Endodermal cell (in vitro differentiated cells): ENCODE data around the gene MBD6. TPM values are rescaled to one million over a fixed set of nuclear protein-coding genes. Genes with fewer than 3 reads are reported as not detected.

Experiments
- DNase-seq: peaks from one replicate; pipeline ENCODE4 v3.0.0-alpha.2; 2017
- H3K27ac ChIP-seq: 2 replicates; pipeline ENCODE4 v1.5.1; 2013; ENCODE audit warnings: mild to moderate bottlenecking, low read depth, low read length, moderate library complexity
- H3K27me3 ChIP-seq: 2 replicates; pipeline ENCODE4 v1.6.1; 2013; ENCODE audit warnings: mild to moderate bottlenecking, low read length, moderate library complexity; ENCODE audit not compliant: insufficient read depth, control insufficient read depth, poor library complexity, severe bottlenecking
- H3K36me3 ChIP-seq: 2 replicates; pipeline ENCODE4 v1.7.0; 2013; ENCODE audit warnings: mild to moderate bottlenecking, low read length, moderate library complexity; ENCODE audit not compliant: control insufficient read depth, insufficient read depth
- H3K4me1 ChIP-seq: one replicate; pipeline ENCODE4 v1.7.0; 2013; ENCODE audit warnings: low read length; ENCODE audit not compliant: control insufficient read depth, insufficient read depth
- H3K4me3 ChIP-seq: 2 replicates; pipeline ENCODE4 v1.5.1; 2013; ENCODE audit warnings: mild to moderate bottlenecking, low read length, moderate library complexity
- H3K9ac ChIP-seq: 2 replicates; pipeline ENCODE4 v1.6.1; 2013; ENCODE audit warnings: mild to moderate bottlenecking, low read length, moderate library complexity; ENCODE audit not compliant: poor library complexity, severe bottlenecking; ENCODE audit errors: extremely low read depth
- H3K9me3 ChIP-seq: 2 replicates; pipeline ENCODE4 v1.6.1; 2013; ENCODE audit warnings: mild to moderate bottlenecking, low read length, moderate library complexity; ENCODE audit not compliant: control insufficient read depth
- H3K27ac Mint-ChIP-seq: 2 replicates; pipeline ENCODE4 v1.8.0; 2020; ENCODE audit warnings: mixed read lengths
- H3K27me3 Mint-ChIP-seq: 2 replicates; pipeline ENCODE4 v1.8.0; 2021; ENCODE audit warnings: mild to moderate bottlenecking, mixed read lengths; ENCODE audit not compliant: insufficient read depth
- H3K36me3 Mint-ChIP-seq: 2 replicates; pipeline ENCODE4 v1.8.0; 2020; ENCODE audit warnings: low read depth, mixed read lengths
- H3K4me1 Mint-ChIP-seq: 2 replicates; pipeline ENCODE4 v1.8.0; 2020; ENCODE audit warnings: mixed read lengths
- H3K4me3 Mint-ChIP-seq: 2 replicates; pipeline ENCODE4 v1.8.0; 2020; ENCODE audit warnings: mild to moderate bottlenecking, moderate library complexity, mixed read lengths
- H3K9me3 Mint-ChIP-seq: 2 replicates; pipeline ENCODE4 v1.8.0; 2020; ENCODE audit warnings: mild to moderate bottlenecking, mixed read lengths
- WGBS, 2 experiments: methylation state at CpG; one replicate each; pipeline versions ENCODE4 v1.1.5 to v1.1.7; 2013; ENCODE audit warnings: missing lambda C conversion rate in 2 of 2, mixed read lengths in 1 of 2; ENCODE audit not compliant: insufficient coverage in 1 of 2, insufficient read length in 1 of 2; 5-methylcytosine and 5-hydroxymethylcytosine counted together
- total RNA-seq, 2 donors: library from RNA; stranded (reverse); fragmentation: NEBNext Ultra II Directional in 1 of 2; extraction: Animal tissue kit (Norgen Biotek cat#: 25700) in 1 of 2; gene quantifications; 2 replicates in 1 of 2; 3 replicates in 1 of 2; pipeline ENCODE4 v1.2.1, GENCODE V29; 2021
- TF ChIP-seq, protein P1 (sequence below): fragments of 200-600 bp; sonication (generic); conservative IDR thresholded peaks from 2 replicates; pipeline ENCODE4 v1.5.0; 2021; ENCODE audit warnings: antibody characterized with exemption, mild to moderate bottlenecking

The MBD6 gene
- total RNA-seq, 2 donors from 2014 or later, result 49.2 to 88.2 TPM

DNA sequence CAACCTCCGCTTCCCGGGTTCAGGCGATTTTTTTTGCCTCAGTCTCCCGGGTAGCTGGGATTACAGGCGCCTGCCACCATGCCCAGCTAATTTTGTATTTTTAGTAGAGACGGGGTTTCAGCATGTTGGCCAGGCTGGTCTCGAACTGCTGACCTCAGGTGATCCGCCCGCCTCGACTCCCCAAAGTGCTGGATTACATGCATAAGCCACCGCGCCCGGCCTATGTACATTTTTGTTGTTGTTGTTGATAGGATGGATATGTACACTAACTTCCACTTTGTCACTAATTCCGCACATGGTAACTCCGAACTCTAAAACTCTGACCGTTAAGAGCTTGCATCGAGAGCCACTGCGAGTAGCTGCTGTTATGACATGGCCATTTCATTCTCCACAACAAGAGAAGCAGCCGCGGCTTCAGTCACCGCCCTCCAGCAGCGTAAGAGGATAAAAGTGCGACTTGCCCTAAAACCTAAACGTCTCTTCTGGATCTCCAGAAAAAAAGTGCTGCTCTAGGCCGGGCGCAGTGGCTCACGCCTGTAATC is 35.5 kb upstream of the MBD6 start:
- whole genome bisulfite sequencing, 2 experiments, result 94 to 96% methylated on average over 18 to 27 of the region's 27 CpGs
- DNase-seq, result no peak
- H3K4me3 ChIP-seq, result peak overlapping the region; percentile 99
- Mint-ChIP-seq H3K27me3 (no peaks in the 10 kb centered on the region), H3K27ac (peak overlapping the region; percentile 55), H3K36me3 (peaks cover 33% of the 10 kb centered on the region), H3K9me3 (no peaks in the 10 kb centered on the region), H3K4me1 (peaks cover 19% of the 10 kb centered on the region), H3K4me3 (peak overlapping the region; percentile 98)
- H3K27me3 ChIP-seq, result no peaks in the 10 kb centered on the region
- no peaks in the 10 kb centered on the region for H3K9me3 ChIP-seq
- no peak overlapping the region for H3K27ac ChIP-seq
- TF ChIP-seq, protein P1, sequence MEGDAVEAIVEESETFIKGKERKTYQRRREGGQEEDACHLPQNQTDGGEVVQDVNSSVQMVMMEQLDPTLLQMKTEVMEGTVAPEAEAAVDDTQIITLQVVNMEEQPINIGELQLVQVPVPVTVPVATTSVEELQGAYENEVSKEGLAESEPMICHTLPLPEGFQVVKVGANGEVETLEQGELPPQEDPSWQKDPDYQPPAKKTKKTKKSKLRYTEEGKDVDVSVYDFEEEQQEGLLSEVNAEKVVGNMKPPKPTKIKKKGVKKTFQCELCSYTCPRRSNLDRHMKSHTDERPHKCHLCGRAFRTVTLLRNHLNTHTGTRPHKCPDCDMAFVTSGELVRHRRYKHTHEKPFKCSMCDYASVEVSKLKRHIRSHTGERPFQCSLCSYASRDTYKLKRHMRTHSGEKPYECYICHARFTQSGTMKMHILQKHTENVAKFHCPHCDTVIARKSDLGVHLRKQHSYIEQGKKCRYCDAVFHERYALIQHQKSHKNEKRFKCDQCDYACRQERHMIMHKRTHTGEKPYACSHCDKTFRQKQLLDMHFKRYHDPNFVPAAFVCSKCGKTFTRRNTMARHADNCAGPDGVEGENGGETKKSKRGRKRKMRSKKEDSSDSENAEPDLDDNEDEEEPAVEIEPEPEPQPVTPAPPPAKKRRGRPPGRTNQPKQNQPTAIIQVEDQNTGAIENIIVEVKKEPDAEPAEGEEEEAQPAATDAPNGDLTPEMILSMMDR, result no peak
- H3K9ac ChIP-seq, result no peak overlapping the region
- H3K4me1 ChIP-seq, result no peaks in the 10 kb centered on the region
- H3K36me3 ChIP-seq, result peaks cover 31% of the 10 kb centered on the region

DNA sequence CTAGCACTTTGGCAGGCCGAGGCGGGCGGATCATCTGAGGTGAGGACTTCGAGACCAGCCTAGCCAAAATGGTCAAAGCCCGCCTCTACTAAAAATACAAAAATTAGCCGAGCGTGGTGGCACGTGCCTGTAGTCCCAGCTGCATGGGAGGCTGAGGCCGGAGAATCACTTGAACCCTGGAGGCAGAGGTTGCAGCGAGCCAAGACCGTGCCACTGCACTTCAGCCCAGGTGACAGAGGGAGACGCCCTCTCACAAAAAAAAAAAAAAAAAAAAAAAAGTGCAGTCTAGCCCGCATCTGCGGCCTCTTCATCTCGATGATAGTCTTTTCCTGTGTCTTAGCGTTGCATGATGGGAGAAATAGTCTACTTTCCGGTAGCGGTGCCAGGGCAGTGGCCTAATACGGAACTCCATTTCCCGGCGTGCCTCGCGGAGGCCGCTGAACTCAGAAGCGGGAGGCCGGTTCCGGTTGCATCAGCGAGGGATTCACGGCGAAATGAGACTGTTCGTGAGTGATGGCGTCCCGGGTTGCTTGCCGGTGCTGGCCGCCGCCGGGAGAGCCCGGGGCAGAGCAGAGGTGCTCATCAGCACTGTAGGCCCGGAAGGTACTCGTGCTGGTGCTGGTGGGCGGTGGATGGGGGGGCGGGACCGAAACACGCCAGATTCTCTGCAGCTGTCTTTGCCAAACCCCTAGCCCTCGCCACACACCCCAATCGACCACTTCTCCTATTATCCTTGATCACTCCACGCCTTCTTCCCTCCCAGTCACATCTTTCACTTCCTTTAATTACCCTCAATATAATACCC is 34.8 kb upstream of the MBD6 start, which contains the start of gene MARS1:
Gene MARS1 (plus strand): TSS at position 472 of the 805 bp plus-strand sequence. CDS start 23 bp downstream, at position 495.
- Mint-ChIP-seq H3K4me3 (peak within 1 kb of the TSS; percentile 98), H3K27ac (peak within 1 kb of the TSS; percentile 95), H3K36me3 (peaks cover 39% of the 10 kb centered on the region), H3K9me3 (peaks cover under 1% of the 10 kb centered on the region), H3K27me3 (no peaks in the 10 kb centered on the region), H3K4me1 (peaks cover 19% of the 10 kb centered on the region)
- H3K4me3 ChIP-seq, result peak within 1 kb of the TSS; percentile 99
- peak within 1 kb of the TSS; percentile 94 for H3K27ac ChIP-seq
- H3K27me3 ChIP-seq, result no peaks in the 10 kb centered on the region
- no peaks in the 10 kb centered on the region for H3K9me3 ChIP-seq
- H3K4me1 ChIP-seq, result no peaks in the 10 kb centered on the region
- WGBS, 2 experiments, result 17 to 19% methylated on average over 30 to 47 of the region's 47 CpGs
- peak; percentile 99 for DNase-seq
- H3K36me3 ChIP-seq, result peaks cover 36% of the 10 kb centered on the region
- TF ChIP-seq, protein P1, result no peak
- peak within 1 kb of the TSS; percentile 90 for H3K9ac ChIP-seq

DNA sequence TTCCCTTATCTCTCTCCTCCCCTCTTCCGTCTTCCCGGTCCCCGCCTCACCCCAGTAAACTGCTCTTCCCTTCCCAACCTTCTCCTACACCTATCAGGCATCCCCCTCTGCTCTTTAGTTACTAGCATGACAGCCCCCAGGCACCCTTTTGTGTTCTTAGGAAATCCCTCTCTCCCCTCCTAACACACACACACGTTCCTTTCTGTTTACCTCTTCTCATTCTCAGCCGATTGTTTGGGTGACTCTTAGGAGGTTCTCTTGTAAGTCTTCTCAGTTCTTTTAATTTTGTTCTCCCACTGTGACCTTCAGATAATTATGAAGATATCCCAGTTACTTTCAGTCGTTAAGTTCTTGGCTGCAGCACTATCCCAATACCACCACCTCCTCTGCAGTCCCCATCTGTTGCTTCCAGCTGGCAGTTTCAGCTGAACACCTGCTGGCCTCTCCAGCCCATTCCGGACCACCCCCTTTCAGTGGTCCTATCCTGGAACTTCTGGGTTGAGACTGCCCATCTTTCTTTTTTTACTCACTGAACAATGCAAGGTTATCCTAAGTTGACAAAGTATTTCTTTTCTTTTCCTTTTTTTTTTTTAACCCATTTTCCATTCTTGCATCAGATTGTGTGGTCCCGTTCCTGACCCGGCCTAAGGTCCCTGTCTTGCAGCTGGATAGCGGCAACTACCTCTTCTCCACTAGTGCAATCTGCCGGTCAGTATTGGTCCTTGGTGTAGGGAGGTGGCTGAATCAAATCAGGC is 34.0 kb upstream of the MBD6 start:
- peaks cover 2% of the 10 kb centered on the region for H3K9me3 Mint-ChIP-seq
- peaks cover 41% of the 10 kb centered on the region for H3K36me3 Mint-ChIP-seq
- H3K27me3 ChIP-seq, result no peaks in the 10 kb centered on the region
- WGBS, 2 experiments, result 18 to 31% methylated on average over 6 to 11 of the region's 11 CpGs
- H3K9ac ChIP-seq, result peak overlapping the region; percentile 90
- peak; percentile 56 for DNase-seq
- H3K4me3 ChIP-seq, result peak overlapping the region; percentile 99
- peak overlapping the region; percentile 94 for H3K27ac ChIP-seq
- TF ChIP-seq, protein P1, result no peak
- no peaks in the 10 kb centered on the region for H3K9me3 ChIP-seq
- peak overlapping the region; percentile 95 for H3K27ac Mint-ChIP-seq
- H3K4me1 Mint-ChIP-seq, result peaks cover 14% of the 10 kb centered on the region
- no peaks in the 10 kb centered on the region for H3K27me3 Mint-ChIP-seq
- no peaks in the 10 kb centered on the region for H3K4me1 ChIP-seq
- peak overlapping the region; percentile 98 for H3K4me3 Mint-ChIP-seq
- H3K36me3 ChIP-seq, result peaks cover 40% of the 10 kb centered on the region
